ENCODE results near the gene EFEMP2.

Gene EFEMP2

GRCh38 chr11:65817835-65818680, 54.5 kb downstream of the EFEMP2 start:
- peak; percentile 83 for DNase-seq

GRCh38 chr11:65817312-65817834, 55.2 kb downstream of the EFEMP2 start:
- DNase-seq = no peak

- no peak for DNase-seq
These were observed 55.9 kb downstream of the EFEMP2 start for GRCh38 chr11:65816696-65817095.

All from COR-L47 (cell line).